Bone marrow (tissue), 2 donors: Measurements from ENCODE around the gene UGT1A6.

Experiments used
- DNase-seq, 2 donors: peaks; one replicate each; lab custom pipeline; 2025; lab: John Stamatoyannopoulos, UW

UGT1A6 gene

DNA sequence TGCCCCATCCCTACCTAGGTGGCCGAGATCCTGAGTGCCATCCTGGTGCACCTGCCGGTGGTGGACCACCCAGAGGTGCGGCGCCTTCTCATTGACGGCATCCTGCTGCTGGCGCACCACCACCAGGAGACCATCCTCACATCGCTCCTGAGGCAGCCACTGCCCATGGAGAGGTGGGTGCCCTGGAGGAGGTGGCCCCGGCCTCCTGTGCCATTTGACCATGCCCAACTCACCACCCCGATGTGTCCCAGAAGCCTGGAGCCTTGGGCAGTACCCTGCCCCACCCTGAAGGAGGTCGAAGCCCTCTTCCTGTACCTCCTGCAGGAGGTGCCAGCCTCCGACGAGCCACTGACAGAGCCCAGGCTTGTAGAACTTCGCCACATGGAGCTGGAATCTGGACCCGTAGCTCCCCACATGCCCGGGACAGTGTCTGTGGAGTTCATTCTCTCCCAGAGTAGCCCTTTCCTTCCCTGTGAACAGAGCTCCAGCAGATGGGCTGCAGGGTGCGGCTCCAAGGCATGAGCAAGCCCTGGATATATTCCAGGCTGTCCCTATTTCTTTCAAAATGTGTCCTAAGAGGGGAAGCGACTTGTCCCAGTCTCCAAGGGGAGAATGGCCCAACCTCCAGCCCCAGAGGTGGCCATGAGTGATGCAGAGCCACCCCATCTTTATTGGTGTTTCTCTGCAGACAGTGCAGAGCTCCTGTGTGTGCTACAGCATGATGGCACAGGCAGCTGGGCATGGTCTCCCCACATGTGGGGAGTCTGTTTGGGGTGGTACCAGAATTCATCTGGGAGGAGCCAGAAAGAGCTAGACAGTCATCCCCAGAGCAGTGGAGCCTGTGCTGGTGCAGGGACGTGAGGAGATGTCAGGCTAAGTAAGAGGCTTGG, 127.4 kb downstream of the UGT1A6 start:
- no peak for DNase-seq

DNA sequence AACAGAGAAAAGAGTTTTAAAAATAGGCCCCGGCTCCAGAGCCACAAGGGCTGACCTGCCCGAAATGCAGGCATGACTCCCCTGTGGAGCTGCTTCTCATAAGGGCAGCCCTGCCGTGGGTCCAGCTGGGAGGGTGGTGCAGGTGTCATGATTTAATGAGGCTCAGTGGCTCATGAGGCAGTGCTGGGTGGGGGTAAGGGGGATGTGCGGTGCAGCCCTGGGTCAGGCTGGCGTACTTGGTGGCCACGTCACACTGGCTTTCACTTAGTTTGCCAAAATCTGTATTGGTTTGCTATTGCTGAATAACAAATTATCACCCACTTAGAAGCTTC, 128.1 kb downstream of the UGT1A6 start:
- DNase-seq = no peak

DNA sequence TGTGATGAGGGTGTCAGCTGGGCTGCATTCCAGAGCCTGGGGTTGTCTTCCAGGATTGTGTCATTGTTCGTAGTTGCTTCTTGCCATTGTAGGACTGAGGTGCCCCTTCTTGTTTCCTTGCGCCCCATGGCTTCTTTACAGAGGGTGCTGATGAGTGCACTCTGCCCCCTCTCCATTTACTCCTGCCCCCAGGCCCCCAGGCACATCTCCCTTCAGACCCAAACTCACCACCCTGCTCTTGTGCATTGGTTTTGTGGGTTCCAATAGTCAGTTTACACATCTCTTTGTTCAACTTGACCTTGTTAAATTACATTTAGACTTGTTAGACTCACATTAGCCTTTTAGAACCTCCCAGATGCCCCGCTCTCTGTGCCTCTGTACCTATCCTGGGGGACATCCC, 128.5 kb downstream of the UGT1A6 start:
- DNase-seq = no peak

- no peak for DNase-seq
Measured at GRCh38 chr2:233821709-233822100, 129.0 kb downstream of the UGT1A6 start.

- DNase-seq = no peak
Measured at GRCh38 chr2:233822101-233822771, 129.5 kb downstream of the UGT1A6 start.
